Effector memory CD4-positive, alpha-beta T cell (primary cell): ENCODE measurements around the gene PRKCE.

ENCODE experiments used
- DNase-seq, 3 donors: peaks; one replicate each; pipeline ENCODE4 v3.0.0-alpha.2; 2020
- H3K27ac ChIP-seq: 2 replicates; pipeline ENCODE4 v1.7.0; 2013; ENCODE audit warnings: mild to moderate bottlenecking, low read length, moderate library complexity; ENCODE audit not compliant: insufficient read depth, poor library complexity, severe bottlenecking
- H3K27me3 ChIP-seq: replicated peaks from 2 replicates; pipeline ENCODE4 v1.7.0; 2013; ENCODE audit warnings: mild to moderate bottlenecking, low read length; ENCODE audit not compliant: insufficient read depth, control insufficient read depth, poor library complexity, severe bottlenecking
- H3K36me3 ChIP-seq: 2 replicates; pipeline ENCODE4 v1.7.0; 2013; ENCODE audit warnings: mild to moderate bottlenecking, low read length, moderate library complexity; ENCODE audit not compliant: control insufficient read depth, insufficient read depth
- H3K4me1 ChIP-seq: 2 replicates; pipeline ENCODE4 v1.7.0; 2013; ENCODE audit warnings: low read length, mild to moderate bottlenecking; ENCODE audit not compliant: control insufficient read depth, insufficient read depth, poor library complexity, severe bottlenecking
- H3K4me3 ChIP-seq: 2 replicates; pipeline ENCODE4 v1.7.0; 2013; ENCODE audit warnings: low read length, low read depth, mild to moderate bottlenecking; ENCODE audit not compliant: insufficient read depth, poor library complexity, severe bottlenecking
- H3K9me3 ChIP-seq: 2 replicates; pipeline ENCODE4 v1.7.0; 2013; ENCODE audit warnings: mild to moderate bottlenecking, low read length, moderate library complexity; ENCODE audit not compliant: control insufficient read depth

Gene PRKCE

DNA sequence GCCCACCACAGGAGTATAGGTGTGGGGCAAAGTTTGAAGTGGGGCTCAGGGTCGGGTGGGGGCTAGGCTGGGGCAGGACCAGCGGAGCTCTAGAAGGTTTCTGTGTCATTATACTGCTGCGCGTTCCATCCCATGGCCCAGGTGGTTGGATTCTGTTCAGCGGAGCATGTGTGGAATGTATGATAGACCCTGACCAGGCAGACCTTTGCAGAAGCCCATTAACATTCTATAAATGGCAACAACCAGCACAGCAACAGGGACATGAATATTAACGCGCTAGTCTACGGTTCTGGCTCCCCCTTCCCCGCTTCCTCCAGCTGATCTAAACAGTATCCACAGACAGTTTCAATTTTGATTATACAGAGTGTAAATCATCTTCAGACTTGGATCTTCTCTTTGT is 4.1 kb upstream of the PRKCE start:
- Histone ChIP-seq H3K27me3 (peaks cover 9% of the 10 kb centered on the region), H3K27ac (no peak overlapping the region), H3K4me1 (peaks cover 14% of the 10 kb centered on the region), H3K4me3 (no peak overlapping the region), H3K9me3 (no peaks in the 10 kb centered on the region), H3K36me3 (no peaks in the 10 kb centered on the region)
- no peak for DNase-seq

DNA sequence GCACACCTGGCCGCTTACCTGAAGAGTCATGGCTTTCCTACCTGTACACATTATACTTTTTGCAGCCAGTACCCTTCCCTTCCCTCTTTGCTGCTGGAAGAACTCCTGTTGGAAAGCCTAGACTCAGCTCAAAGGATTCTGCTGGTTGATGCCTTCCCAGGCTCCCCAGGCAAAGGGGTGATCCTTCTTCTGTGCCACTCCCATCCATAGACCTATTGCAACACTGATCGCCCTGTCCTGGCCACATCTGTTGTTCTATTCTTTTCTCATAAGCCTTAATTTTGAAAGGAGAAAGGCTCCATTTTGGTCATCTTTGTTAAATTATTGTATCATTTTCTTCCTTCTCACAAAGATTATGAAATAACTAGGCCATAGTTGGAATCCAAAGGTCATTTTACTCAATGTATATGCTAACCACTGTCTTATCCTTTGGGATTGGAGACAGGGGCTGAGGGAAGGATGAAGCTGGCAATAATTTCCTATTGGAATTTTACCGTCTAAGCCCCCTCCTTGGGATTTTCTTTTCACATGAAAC is 3.4 kb upstream of the PRKCE start:
- Histone ChIP-seq H3K9me3 (no peaks in the 10 kb centered on the region), H3K27me3 (peaks cover 5% of the 10 kb centered on the region), H3K27ac (no peak overlapping the region), H3K4me3 (no peak overlapping the region), H3K4me1 (peaks cover 17% of the 10 kb centered on the region), H3K36me3 (no peaks in the 10 kb centered on the region)
- DNase-seq: no peak

DNA sequence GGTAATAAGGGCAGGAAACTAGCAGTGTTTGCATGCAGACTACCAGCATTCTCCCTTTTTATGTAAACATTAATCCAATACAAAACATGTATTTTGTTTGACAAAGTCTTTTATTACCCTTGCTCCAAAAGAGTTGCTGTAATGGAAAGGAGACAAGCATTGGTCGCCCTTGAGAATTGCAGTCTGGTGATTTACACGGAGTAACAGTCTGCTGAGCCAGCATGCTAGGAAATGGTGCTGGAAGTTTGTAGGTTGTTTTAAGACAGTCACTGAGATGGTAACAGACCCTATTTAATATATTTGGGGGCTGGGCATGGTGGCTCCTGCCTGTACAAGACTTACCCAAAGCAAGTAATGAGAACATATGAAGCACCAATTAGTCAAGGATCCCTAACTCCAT is 2.8 kb upstream of the PRKCE start:
- no peak overlapping the region for H3K27ac ChIP-seq
- peaks cover 12% of the 10 kb centered on the region for H3K4me1 ChIP-seq
- no peaks in the 10 kb centered on the region for H3K27me3 ChIP-seq
- no peaks in the 10 kb centered on the region for H3K9me3 ChIP-seq
- no peaks in the 10 kb centered on the region for H3K36me3 ChIP-seq
- H3K4me3 ChIP-seq: no peak overlapping the region
- no peak for DNase-seq

DNA sequence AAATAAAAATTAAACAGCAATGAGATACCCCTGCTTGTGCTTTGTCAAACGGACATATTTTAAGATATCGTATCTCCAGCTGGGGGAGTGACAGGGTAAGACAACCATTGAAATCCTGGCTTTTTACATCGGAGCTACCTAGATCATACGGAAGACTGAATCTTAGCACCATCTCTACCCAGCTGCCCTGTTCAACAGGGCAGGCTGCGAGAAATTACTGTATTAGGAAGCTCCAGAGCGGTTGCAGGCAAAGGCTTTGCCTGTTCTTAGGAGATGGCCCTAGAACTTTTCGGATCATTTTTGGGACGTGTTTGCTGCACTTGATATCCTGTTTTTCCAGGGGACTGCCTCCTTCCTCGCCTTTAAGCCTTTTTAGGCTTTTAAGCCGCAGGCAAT is 2.0 kb upstream of the PRKCE start:
- H3K36me3 ChIP-seq: no peaks in the 10 kb centered on the region
- H3K9me3 ChIP-seq: no peaks in the 10 kb centered on the region
- DNase-seq: no peak
- peak overlapping the region; percentile 92 for H3K4me3 ChIP-seq
- H3K27ac ChIP-seq: no peak overlapping the region
- peaks cover 8% of the 10 kb centered on the region for H3K4me1 ChIP-seq
- H3K27me3 ChIP-seq: no peaks in the 10 kb centered on the region

DNA sequence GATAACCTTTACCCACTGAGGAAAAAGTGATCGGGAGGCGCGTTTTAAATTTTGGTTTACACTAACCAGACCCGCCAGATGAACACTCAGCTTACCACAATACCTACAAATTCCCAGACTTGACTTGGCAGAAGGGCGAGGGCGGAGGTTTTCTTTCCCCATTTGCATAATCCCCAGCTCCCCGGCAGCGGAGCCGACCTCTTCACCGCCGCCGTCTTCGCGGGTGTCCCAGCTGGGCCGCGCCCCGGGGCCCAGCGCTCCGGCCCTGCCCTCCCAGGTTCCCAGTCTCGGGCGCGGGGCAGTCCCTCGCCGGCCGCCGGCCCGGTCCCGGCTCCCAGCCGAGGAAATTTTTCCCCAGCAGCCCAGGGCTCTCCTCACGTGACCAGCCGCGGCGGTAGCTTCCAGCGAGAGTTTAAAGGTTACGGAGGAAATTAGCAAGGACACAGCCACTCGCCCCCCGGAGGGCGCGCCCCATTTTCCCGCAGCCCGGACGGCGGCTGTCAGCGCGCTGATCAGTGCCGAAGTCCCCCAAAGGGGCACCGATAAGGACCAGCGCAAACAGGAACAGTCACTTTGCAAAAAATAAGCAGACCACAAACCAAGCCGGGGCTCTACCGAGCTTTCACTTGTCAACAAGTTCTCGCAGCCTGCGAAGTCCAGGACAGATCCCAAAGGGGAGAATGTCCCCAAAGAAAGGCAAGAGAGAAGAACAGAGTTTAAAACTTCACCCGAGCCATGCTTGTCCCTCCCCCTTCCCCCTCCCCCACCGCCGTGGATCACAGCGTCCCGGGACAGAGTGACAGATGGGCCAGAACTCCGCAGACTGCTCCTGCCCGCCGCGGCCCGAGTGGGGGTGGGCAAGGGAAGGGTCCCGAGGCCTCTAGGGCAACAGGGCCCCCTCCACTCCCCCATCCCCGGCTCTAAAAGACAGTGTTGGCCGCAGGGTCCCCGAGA is 1.3 kb upstream of the PRKCE start:
- DNase-seq: peak; percentile 25 to 46 (median 45)
- Histone ChIP-seq H3K4me1 (peaks cover 8% of the 10 kb centered on the region), H3K4me3 (peak overlapping the region; percentile 92), H3K36me3 (no peaks in the 10 kb centered on the region), H3K27ac (peak overlapping the region; percentile 59), H3K27me3 (no peaks in the 10 kb centered on the region), H3K9me3 (no peaks in the 10 kb centered on the region)

DNA sequence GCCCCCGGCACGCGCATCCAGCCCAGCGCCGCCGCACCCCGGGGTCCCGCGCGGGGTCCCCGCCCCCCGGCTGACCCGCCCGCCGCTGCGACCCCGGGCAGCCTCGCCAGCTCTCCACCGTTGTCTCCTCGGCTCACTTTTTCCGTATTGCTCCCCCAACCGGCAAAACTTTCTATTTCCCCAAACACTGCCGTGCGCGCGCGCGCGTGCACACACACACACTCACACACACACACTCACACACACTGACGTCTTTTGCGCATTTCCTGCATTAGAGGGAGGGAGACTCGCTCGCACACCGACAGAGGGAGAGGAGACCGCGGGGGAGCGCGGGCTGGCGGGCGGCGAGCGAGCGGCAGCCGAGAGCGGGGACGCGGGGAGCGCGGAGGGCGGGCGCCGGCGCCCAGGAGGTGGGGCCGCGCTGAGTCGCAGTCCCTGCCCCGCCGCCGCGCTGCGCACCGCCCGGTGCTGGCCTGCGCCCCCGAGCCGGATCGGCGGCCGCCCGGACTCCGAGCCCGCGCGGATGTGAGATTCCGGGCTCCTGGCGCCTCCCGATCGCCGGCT is 542 bp upstream of the PRKCE start:
- no peaks in the 10 kb centered on the region for H3K27me3 ChIP-seq
- H3K36me3 ChIP-seq: no peaks in the 10 kb centered on the region
- H3K27ac ChIP-seq: peak overlapping the region; percentile 77
- peak; percentile 91 to 92 (median 92) for DNase-seq
- no peaks in the 10 kb centered on the region for H3K9me3 ChIP-seq
- peak overlapping the region; percentile 92 for H3K4me3 ChIP-seq
- H3K4me1 ChIP-seq: peaks cover 8% of the 10 kb centered on the region

DNA sequence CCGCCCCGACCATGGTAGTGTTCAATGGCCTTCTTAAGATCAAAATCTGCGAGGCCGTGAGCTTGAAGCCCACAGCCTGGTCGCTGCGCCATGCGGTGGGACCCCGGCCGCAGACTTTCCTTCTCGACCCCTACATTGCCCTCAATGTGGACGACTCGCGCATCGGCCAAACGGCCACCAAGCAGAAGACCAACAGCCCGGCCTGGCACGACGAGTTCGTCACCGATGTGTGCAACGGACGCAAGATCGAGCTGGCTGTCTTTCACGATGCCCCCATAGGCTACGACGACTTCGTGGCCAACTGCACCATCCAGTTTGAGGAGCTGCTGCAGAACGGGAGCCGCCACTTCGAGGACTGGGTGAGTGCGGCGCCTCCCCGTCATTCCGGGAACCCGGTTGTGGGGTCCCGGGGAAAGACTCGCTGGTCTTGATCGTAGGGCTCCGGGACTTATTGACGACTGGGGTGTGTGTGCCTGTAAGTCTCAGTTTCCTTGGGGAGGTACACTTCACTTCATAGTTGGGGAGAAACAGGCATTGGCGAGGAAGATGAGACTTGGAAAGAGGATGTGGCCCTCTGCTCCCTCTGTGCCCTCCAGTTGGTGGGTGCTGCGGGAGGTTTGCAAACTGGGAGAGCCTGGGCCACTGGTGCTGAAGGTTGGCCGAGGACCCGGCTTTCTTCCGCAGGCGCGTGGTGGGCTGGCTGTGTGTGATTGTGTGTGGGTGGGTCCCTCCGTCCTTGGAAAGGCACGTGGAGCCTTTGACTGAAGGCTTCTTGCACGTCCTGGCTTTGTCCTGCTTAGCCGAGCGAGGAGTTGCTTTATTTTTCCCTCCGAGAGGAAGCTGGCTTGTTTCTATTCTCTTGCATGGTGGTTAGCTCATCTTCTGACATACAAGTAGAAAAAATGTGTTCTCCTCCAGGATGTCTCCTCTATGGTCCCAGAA is 886 bp downstream of the PRKCE start:
- no peak overlapping the region for H3K27ac ChIP-seq
- no peaks in the 10 kb centered on the region for H3K27me3 ChIP-seq
- peak overlapping the region; percentile 90 for H3K4me3 ChIP-seq
- DNase-seq: no peak
- no peaks in the 10 kb centered on the region for H3K36me3 ChIP-seq
- H3K9me3 ChIP-seq: no peaks in the 10 kb centered on the region
- H3K4me1 ChIP-seq: peaks cover 8% of the 10 kb centered on the region

DNA sequence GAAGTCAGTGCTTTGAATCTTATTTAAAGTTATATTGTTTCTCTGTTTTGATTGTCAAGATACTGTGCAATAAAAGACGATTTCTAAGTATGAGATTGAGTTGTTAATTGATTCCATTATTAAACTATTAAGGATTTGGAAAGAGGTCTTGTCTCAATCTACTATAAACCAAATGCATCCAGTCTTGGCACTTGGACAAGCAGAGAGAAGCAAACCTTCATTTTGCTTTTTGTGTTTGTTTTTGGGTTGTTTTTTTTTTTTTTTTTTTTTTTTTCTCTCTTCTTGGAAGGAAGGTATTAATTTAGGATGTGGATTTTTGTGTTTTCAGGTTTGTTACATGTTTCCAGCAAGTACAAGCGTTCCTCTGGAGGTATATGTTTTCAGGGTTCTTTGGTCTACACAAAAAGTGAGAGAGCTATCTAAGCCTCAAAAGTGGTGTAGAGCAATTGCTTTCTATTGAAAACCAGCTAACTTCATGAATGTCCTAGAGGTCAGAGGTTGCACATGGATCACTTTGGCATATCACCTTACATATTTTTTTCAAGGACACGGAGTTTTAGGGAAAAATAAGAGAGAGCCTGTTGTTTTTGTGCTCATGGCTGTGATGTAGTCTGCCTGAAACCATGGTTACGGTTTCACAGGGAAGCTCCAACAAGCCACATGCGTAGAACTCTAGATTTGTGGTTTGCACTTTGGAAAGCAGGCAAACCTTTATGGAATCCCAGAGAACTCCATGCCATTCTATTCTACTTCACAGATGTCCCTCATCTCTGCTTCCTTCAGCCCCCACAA is 1.8 kb downstream of the PRKCE start:
- peaks cover 8% of the 10 kb centered on the region for H3K4me1 ChIP-seq
- no peaks in the 10 kb centered on the region for H3K27me3 ChIP-seq
- DNase-seq: no peak
- H3K9me3 ChIP-seq: no peaks in the 10 kb centered on the region
- no peak overlapping the region for H3K4me3 ChIP-seq
- no peak overlapping the region for H3K27ac ChIP-seq
- H3K36me3 ChIP-seq: no peaks in the 10 kb centered on the region

DNA sequence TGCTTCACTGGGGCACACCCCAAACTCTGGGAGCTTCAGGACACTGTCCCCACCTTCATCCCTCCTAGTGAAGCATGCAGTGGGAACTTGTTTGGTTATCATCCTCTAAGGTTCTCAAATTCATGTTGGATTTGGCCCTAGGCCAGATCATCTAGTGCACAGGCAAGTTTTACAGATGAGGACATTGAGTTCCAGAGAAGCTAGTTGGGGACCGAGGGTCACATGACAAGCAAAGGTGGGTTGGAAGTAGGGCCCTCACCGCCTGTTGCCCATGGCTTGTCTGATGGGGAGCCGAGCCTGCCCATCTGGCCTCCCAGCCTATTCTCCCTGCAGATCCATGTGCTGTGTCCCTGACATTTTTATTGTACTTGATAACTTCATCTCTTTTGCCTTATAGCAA is 2.8 kb downstream of the PRKCE start:
- Histone ChIP-seq H3K9me3 (no peaks in the 10 kb centered on the region), H3K27ac (no peak overlapping the region), H3K4me3 (no peak overlapping the region), H3K4me1 (peaks cover 8% of the 10 kb centered on the region), H3K27me3 (no peaks in the 10 kb centered on the region), H3K36me3 (no peaks in the 10 kb centered on the region)
- no peak for DNase-seq
